CD4-positive, alpha-beta T cell treated with Interleukin-4 for 1 hour (primary cell): ENCODE results near the gene CFAP61.
A peak's percentile ranks its signal among the peaks of the same experiment; 100 is the strongest.

Experiments
- DNase-seq, 2 donors: peaks; one replicate each; pipeline ENCODE4 v3.0.0-alpha.2; 2020 to 2022

CFAP61 gene

DNA sequence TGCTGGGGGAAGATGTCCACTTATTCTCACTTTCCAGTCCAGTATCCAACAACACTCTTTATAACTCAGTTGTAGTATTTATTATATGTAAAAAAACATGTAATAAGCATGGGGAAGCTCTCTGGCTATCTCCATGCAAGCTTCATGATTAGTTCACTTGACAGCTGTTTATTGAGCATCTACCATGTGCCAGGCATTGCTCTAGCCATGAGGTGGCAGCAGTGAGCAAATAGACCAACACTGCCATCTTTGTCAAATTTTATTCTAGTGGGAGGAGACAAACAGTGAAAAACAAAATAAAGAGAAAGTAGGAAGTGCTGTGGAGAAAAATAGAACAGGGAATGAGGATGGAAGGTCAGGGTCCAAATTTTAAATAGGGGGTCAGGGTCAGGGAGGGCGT, 131.8 kb downstream of the CFAP61 start:
- no peak for DNase-seq

DNA sequence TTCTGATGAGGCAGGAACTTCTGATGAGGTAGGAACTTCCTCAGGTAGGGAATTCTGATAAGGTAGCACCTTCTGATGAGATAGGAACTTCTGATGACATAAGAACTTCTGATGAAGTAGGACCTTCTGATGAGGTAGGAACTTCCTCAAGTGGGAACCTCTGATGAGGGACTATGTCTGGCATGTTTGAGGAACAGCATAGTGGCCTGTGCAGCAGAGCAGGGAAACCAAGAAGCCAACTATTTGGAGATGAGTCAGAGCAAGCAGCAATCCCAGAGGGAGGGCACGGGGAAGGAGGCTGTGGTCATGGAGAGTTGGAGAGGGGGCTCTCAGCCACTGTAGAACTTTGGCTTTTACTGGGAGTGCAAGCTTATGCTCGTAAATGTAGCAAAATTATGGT, 132.4 kb downstream of the CFAP61 start:
- no peak for DNase-seq

DNA sequence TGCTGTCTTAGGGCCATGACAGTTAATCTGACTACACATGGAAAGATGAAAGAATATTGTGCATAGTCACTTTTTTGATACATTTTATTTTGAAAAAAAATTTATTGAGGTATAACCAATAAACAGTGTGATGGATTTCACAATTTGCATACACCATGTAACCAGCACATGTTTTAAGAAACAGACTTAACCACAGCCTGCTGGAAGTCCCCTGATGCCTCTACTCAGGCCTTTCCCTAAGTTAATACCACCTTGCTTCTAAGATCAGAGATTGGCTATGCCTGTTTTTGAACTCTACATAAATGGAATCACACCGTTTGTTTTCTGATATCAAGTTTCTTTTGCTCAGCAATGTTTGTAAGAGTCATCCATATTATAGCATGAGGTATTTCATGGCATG, 136.3 kb downstream of the CFAP61 start:
- no peak for DNase-seq

DNA sequence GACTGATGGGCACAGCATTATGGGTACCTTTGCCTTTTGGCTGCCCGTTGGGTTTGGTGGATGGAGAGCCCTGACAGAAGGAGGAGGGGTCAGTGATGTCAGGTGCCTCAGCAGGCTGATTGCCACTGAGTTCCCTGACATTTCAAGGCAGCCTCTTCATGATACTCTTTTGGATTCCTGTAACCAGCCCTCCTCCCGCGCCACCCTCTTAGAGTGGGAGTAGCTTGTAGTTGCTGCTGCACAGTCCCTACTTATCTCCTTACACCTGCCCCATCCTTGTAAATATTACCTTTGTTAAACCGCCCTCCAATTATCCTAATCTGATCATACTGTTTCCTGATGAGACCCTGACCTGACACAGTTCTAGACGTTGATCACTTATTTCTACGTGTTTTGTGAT, 140.0 kb downstream of the CFAP61 start:
- no peak for DNase-seq

DNA sequence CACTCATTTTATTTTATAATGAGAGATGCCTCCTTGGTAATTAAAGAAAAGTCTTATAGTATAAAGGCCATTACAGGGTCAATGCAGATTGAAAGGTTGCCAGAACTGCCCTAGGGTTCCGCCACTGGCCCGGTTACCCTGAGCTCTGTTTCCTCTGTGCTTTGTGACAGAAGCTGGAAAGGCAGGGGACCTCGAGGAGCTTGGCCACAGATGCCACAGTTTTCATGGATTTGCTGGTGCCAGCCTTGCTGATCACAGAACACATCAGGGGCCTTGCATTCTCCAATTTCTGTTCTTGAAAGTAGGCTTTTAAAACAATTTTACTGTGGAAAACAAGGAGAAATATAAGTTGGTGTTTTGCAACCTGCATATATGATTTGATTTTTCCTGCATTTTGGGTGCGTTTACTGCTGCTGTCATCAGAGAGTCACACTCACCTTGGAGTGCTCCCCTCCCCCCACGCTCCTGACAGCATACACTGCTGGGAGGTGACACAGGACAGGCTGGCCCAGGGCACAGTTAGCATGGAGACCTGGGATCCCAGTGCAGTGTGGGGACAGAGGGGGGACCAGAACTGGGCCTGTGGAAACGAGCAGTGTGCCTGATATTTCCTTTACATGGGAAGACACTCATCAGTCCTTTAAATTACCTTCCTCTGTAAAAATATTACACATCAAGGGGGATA, 142.8 kb downstream of the CFAP61 start:
- DNase-seq = no peak

DNA sequence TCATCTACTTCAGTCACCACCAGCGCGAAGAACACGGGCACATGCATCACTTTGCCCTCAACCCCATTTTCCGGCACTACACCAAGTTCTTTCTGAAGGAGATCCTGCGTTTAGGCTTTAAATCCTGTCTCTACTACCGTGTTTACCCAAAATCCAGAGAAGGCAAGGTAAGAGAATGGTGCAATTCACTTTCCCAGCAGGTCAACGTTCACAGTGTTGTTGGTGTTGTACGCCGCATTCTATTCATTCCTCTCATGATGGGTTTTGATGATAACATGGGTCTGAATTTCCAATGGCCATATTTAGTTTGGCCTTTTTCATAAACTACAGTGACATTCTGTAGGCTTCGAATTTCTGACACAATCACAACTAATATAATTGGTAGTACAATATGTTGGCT, 144.3 kb downstream of the CFAP61 start:
- DNase-seq = no peak

DNA sequence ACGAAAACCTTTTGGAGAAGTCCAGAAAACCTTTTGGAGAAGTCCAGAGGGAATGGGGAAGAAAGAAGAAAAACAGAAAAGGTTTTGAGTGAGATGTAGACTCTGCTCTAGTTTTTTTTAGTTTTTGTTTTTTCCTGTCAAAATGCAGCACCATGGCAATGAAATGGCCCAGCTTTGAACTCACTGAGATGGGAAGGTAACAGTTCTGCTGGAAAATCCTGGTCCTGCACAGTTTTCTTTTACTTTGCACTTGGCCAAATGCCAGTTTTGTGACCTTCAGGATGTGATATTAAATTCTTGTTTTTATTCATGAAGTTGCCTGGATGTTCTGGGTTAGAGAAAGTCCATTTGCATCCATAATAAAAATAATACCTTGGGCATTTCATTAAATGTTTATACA, 145.7 kb downstream of the CFAP61 start:
- DNase-seq = no peak

DNA sequence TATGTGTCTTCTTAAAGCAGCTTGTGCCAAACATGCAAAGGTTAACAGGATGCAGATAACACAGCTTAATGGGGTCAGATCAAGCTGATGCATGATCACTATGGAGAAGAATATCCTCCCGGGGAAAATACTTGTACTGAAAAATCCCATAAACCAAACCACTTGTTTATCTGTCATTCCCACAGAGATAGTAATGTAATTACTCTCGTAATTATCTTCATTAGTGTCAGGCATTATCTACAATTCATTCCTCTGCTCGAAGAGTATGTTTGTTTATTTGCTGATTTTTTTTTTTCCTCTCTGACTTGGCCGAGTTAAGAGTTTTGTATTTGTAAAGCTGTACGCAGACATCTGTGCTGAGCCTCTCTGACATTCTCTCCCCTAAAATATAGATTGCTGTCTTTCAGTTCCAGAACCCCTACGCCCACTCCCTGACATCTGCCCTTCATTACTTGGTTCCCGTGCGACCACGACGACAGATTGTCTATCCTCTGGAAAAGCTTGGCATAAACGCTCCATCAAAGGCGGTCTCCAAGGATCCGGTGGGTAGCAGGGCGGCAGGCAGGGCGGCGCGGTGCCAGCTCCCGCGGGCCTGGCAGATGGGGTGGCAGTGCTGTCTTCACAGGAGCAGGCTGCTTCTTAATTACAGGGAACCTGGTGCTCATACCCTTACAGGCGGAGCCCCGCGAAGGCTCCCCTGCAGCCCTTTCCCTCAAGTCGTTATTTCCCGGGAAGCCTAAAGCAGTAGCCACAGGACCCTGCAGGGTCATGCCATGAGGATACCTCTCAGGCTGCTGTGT, 147.2 kb downstream of the CFAP61 start:
- DNase-seq = no peak

DNA sequence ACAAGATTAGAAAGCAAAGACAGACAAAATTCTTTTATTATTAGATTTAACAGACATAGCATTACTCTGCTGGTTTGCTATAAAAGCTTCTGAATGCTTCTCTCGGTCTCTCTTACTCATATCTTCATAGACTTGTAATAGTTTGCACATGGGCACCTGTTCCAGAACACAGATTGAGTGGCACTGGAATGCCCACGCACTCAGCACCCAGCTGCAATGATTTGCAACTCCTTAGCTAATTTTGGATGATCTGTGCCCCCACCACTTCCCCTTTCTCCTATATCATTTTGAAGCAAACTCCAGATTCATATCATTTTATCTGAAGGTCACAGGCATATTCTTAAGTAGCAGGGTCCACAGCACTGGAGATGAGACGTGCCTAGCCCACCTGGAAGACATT, 148.8 kb downstream of the CFAP61 start:
- DNase-seq = no peak

DNA sequence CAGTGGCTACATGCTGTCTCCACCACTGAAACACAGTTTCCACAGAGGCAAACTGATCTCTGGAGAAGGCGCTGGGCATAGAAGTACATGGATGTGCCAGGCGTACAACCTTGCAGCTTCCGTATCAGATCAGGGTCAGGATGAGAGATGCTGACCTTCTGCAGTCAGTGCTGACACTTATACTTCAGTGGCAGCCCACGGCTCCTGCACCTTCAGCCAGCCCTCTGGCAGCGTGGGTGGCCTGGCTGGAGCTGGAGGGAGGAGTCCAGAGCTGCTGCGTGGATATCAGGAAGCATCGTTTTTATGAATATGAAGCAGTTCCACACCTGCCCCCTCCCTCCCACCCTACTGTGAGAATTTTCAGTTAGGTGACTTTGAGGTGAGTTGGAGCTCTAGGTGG, 149.3 kb downstream of the CFAP61 start:
- DNase-seq = no peak

DNA sequence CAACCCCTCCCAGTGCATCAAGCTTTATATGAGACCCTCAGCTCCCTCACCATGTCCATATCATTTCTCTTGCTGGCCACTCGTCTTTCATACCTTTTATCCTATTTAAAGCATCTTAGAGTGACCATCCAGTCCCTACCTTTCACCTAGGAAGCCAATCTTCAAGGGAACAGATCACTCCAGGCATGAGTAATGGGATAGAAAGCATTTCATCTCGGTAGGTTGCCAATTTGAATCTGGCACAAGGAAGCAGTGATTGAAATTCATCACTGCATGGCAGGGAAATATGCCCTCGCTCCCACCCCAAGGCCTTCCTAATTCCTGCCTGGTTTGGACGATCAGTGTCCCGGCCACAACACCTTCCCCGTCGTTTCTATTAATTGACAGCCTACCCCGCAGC, 150.4 kb downstream of the CFAP61 start:
- no peak for DNase-seq

DNA sequence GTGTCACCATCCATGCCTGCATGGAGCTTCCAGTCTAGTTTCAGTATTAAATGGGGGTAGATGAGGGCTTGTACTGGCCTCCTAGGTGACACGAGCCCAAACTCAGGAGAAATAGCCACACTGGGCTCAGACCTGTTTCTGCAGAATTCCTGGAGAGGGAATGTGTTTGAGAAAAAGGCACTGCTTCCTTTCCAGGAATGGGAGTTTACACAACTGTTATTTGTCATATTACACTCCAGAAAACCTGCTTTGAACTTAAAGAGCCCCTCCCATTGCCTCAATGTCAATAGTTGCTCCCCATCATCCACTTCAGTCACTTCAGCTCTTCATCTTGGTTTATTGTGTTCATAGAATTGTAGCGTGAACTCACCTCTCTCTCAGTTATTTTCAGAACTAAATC, 151.5 kb downstream of the CFAP61 start:
- DNase-seq = no peak

DNA sequence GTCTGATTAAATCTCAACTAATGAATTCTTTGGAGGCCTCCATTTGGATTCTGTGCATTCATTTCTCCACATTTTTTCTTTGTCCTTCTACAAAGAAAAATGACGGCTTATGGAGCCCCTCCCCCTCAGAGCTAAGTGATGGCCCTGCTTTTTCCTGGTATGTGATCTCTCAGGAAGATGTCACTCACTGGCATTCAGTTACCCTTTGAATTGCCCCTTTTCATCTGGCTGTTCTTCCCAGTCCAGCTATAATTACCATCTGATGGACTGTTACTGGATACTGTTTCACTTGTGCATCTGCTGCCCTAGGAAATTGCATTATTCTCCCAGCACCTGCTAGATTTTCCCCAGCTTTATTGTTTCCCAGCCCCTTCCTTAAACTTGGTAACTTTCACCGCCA, 151.9 kb downstream of the CFAP61 start:
- DNase-seq = no peak

DNA sequence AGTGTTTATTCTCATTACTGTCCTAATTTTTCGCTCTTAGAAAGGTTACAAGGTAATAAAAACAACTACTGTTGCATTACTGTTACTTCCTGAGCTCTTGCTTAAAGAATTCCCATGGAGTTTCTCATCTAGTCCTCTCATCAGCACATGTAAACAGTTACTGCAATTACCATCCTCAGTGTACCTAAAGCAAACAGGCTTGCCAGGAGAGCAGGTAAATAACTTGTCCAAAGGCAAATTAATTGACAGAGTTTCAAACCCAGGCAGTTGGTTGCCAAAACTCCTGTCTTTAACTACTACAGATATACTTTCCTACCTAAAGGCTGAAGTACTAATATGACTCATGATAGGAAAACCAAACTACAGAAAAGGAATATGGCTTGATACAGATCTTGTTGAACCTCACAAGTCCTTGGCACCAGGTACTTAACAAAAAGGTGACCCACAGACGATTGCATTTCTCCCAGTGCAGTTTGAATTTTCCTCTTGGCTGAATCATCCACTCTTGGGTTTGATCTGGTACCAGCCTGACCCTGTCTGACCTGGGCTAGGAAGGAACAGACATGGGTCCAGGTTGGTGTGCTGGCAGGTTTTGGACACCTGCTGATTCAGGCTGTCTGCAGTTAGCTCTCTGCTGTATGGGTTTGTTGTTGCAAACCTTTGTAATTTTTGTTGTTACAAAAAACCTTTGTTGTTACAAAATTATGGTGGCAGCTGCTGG, 153.0 kb downstream of the CFAP61 start:
- DNase-seq = no peak

DNA sequence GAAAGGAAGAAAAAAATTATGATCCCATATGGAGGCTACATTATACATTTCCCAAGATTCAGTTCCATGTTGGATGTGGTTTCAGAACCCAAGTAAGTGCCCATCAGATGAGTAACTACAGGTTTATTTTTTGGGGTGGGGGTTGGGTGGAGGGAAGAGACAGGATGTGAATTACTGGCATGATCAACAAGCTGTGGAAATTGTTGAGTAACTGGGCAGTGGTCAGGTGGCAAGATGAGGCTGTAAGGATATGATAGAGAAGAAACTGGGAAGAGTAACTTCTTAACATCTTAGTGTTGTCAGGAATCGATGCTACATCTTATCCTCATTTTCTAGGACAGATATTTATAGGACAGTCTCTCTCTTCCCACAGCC, 153.5 kb downstream of the CFAP61 start:
- DNase-seq = no peak

DNA sequence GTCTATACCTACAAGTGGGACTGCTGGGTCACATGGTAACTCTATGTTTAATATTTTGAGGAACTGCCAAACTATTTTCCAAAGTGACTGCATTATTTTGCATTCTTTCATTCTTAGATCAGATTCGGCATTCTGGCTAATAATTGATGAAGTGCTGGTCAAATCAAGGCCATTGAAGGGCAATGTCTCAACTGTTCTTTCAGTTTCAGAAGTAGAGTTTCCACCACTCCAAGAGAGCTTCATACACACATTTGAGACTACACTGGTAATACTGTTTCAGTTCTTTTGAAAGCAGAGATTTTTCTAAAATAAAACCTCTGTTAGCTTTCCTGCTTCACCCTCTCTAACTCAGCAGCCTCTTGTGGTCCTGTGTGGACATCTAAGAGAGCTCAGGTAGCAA, 154.5 kb downstream of the CFAP61 start:
- DNase-seq = no peak

DNA sequence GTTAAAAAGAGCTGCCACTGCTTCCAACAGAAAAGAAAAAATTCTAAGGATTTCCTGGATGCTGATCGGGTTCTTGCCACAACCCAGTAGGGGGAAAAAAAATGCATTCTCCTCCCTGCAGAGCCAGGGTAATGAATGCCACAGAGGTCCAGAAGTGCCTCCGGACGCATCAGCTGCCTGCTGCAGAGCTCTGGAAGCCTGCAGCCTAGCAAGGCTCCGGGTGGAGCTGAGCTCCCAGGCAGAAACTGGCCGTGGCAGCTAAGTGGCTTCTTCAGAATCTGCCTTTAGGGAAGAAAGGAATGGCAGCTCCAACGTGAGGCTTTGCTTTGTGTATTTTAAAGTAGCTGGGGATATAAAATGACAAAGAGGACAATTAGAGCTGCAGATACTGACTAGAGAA, 155.0 kb downstream of the CFAP61 start:
- DNase-seq = no peak

DNA sequence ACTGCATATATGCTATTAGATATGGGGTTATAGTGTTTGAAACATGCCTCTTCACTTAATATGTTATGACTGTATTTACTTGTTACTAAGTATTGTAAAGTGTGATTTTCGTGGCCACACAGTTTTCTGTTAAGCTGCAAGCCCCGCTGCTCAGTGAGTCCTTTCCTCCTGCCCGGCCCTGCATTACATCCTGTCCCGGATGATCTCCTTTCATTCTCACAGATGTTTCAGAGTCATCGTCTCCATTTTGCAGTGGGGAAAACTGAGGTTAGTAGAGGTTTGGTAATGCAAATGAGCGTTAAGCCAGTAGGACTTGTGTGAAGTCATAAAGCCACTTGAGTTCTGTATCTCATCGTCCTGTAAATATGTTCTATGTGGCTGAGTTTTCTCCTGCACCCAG, 155.5 kb downstream of the CFAP61 start:
- peak in 1 of 2 donors; percentile 11 for DNase-seq

DNA sequence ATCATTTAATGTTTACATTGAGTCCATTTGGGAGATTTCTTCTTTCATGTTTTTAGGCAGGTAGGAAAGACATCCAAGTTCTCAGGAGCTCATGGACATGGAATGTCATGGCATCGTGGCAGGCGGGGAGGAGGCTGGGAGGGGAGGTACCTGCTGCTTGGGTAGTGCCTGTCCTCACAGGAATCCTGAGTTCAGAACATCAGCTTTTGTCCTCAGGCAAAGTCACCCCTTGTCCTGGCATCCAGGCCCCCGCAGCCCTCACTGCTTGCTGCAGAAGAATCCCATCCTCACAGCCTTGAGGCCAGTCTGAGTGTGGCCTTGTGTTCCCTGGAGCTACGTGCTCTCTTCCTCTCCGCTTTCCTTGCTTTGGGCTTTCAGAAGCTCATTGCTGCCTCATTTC, 157.4 kb downstream of the CFAP61 start:
- no peak for DNase-seq

DNA sequence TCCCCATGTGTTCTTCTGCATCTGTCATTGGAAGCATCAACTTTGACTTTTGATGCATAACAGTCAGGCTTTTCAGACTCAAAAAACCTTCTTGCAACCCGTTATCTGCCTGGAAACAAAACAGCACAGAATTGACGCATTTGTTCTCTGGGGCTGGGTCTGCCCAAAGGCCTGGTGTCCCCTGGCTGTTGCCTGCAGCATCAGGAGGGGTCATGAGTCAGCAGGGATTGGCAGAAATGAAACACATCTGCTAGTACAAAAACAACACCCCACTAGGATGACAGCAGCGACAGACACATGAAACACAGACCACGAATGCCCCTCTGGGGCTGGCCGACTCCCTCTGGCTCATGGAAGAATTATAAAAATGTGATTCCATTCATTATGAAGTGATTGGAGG, 158.0 kb downstream of the CFAP61 start:
- DNase-seq = no peak

DNA sequence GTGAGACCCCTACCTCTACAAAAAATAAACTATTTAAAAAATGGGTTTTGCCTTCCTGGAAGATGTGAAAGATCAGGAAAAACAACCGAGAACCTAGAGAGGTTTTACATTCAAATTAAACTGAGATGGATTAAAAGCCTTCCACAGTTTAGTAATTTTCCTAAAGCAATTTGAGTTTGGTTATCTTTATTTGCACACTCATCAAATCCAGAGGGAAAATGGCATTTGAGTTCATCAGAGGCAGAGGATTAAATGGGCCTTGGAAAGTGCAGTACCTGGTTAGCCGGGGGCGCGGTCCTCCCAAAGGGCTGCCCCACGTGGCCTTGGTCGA, 158.6 kb downstream of the CFAP61 start:
- no peak for DNase-seq

DNA sequence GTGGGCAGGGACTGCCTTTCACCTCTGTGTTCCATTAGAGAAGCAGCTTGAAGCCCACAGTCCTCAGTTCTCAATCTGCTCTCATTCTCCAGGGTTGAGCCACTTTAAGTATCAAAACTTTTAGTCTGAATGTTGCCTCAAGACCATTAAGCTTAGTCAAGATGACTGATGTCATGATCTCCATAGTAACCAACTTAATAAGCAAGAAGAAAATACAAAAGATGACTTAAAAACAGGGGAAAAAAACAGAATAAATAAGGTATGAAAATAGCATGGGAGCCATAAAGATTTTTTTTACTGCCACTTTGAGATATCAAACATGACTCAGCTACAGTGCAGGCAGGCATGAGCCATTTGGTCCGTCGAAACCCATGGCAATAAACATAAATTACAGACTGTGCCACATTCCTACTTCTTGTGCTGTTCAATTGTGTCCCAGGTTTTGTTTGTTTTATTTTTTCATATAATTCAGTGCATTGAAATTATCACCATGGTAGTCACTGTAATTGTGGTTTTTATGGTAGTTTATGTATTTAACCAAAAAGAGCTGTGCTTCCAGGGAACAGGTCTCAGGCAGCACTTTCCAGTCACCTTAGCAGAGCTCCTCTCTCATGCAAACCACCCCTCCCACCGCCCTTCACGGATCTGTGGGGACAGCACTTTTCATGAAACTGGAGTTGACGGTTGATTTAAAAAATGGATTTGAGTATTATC, 159.1 kb downstream of the CFAP61 start:
- DNase-seq = no peak

DNA sequence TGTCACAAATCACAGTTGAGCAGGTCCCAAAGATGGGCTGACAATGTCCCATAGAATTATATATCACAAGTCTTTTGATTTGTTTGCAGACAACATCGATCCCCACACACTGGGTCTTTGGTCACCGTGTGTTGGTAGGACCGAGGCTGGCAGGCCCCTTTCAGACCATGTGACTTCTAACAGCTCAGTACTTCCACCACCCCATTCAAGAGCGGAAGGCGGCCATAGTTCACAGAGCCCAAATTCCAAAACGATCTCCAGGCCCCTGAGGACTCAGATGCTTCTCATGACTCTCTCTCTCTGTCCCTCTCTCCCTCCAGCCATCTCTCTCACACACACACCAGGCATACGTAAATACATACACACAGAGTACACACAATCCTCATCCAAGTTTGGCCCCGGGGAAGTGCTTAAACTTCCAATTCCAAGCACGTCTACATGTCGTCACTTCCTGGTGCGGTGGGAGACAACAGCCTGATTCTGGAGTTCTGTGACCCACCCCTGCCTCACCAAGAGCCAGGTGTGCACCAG, 159.7 kb downstream of the CFAP61 start:
- no peak for DNase-seq
